Upper lobe of left lung (tissue), 6 donors: ENCODE measurements around the gene METTL2A. TPM values are rescaled to one million over a fixed set of nuclear protein-coding genes. Genes with fewer than 3 reads are reported as not detected.
"Not testable (repeated sequence)": the region's sequence is repeated elsewhere in the genome, so short reads cannot be mapped to it uniquely, and the experiment has no call there.

Source experiments
- ATAC-seq, 2 donors: fragments of 200-7000 bp; cut with Tn5 transposase; one replicate each; pipeline ENCODE4 v1.9.1; 2022; ENCODE audit warnings: mild to moderate bottlenecking in 2 of 2, moderate library complexity in 2 of 2; ENCODE audit not compliant: low FRiP score in 2 of 2
- DNase-seq, 2 donors: peaks; one replicate each; pipeline ENCODE4 v3.0.0-alpha.2; 2019 to 2020
- H3K27ac ChIP-seq, 4 donors: fragments of 200-600 bp; sonication (generic); one replicate each; pipeline ENCODE4 v1.5.1; 2016 to 2019
- H3K27me3 ChIP-seq, 4 donors: fragments of 200-600 bp; sonication (generic); one replicate each; pipeline ENCODE4 v1.5.1; 2017 to 2019
- H3K36me3 ChIP-seq, 4 donors: fragments of 200-600 bp; sonication (generic); one replicate each; pipeline ENCODE4 v1.5.1; 2016 to 2019
- H3K4me1 ChIP-seq, 4 donors: fragments of 200-600 bp; sonication (generic); one replicate each; pipeline ENCODE4 v1.5.1; 2018 to 2019
- H3K4me3 ChIP-seq, 4 donors: fragments of 200-600 bp; sonication (generic); one replicate each; pipeline ENCODE4 v1.5.1; 2017 to 2019; ENCODE audit warnings: mild to moderate bottlenecking in 2 of 4, moderate library complexity in 1 of 4
- H3K9me3 ChIP-seq, 4 donors: fragments of 200-600 bp; sonication (generic); one replicate each; pipeline ENCODE4 v1.5.1; 2018 to 2019
- WGBS, 2 donors: methylation state at CpG; one replicate each; pipeline ENCODE4 v1.1.5; 2017 to 2018; 5-methylcytosine and 5-hydroxymethylcytosine counted together
- small RNA-seq, 4 donors: library from RNA; depleted of rRNA; stranded (forward); fragments of <200 nt; gene quantifications; one replicate each; pipeline ENCODE3, GENCODE V24; 2016
- total RNA-seq, 6 donors: library from RNA; depleted of rRNA in 4 of 6; stranded (reverse); fragments of >200 nt in 4 of 6; gene quantifications; one replicate each; pipeline versions ENCODE4 v1.1.0 to v1.2.1, GENCODE V29; 2016 to 2021
- donor health status: DM: no; HTN: no; CAD: no; lungs with moderate emphysema.
- donor health status: DM: no; HTN: yes; CAD: no; lungs with severe emphysema.

Gene METTL2A
- total RNA-seq, 6 donors from 2014 or later = 7.3 to 20.2 (median 15.4) TPM

DNA sequence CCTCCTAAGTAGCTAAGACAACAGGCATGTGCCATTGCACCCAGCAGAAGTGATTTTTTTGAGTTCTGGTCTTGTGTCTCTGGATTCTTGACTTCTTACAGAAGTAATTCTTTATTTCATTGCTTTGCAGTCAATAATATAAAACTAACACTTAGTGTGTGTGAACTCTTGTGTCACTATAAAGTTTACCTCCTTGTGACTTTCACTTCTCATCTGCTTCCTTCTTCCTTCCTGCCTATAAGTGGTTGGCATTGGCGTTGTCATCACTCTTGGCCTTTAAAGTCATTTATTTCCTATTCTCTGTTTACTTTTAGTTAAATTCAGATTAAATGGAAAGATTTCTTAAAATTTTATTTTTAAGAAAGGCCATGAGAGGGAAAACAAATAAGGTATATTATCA lies 67.3 kb downstream of the METTL2A start:
- peaks cover 0 to 24% (median 9%) of the 10 kb centered on the region in 4 donors for H3K4me1 ChIP-seq
- not testable (repeated sequence) for H3K36me3 ChIP-seq, H3K27ac ChIP-seq, H3K9me3 ChIP-seq, ATAC-seq, H3K4me3 ChIP-seq, H3K27me3 ChIP-seq, DNase-seq
- 23 to 27% methylated on average over 1 of the region's 1 CpG for WGBS, 2 donors

GRCh38 chr17:62493049-62493655 lies 69.5 kb downstream of the METTL2A start:
- H3K9me3 ChIP-seq, H3K36me3 ChIP-seq, H3K27ac ChIP-seq, H3K4me3 ChIP-seq, H3K27me3 ChIP-seq, ATAC-seq, DNase-seq: not testable (repeated sequence)
- H3K4me1 ChIP-seq = peaks cover 0 to 16% (median 5%) of the 10 kb centered on the region in 4 donors
- WGBS, 2 donors = 77 to 85% methylated on average over 5 of the region's 5 CpGs

DNA sequence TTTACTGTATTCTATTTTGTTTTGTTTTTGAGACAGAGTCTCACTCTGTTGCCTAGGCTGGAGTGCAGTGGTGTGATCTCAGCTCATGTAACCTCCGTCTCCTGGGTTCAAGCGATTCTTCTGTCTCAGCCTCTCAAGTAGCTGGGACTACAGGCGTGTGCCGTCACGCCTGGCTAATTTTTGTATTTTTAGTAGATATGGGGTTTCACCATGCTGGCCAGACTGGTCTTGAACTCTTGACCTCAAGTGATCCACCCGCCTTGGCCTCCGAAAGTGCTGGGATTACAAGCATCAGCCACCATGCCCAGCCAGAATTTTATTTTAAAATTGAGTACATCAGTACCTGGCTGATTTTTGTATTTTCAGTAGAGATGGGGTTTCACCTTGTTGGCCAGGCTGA lies 70.4 kb downstream of the METTL2A start:
- not testable (repeated sequence) for H3K27me3 ChIP-seq, DNase-seq, H3K27ac ChIP-seq, H3K4me3 ChIP-seq, H3K36me3 ChIP-seq, H3K9me3 ChIP-seq, ATAC-seq
- H3K4me1 ChIP-seq = peaks cover 0 to 13% (median 2%) of the 10 kb centered on the region in 4 donors
- WGBS, 2 donors = 95 to 97% methylated on average over 7 of the region's 7 CpGs

- 96 to 97% methylated on average over 4 of the region's 4 CpGs for WGBS, 2 donors
- not testable (repeated sequence) for H3K9me3 ChIP-seq, H3K27ac ChIP-seq, ATAC-seq, H3K27me3 ChIP-seq, H3K36me3 ChIP-seq, DNase-seq, H3K4me1 ChIP-seq, H3K4me3 ChIP-seq
These were observed 72.6 kb downstream of the METTL2A start for GRCh38 chr17:62496344-62496743.

- WGBS, 2 donors = 96 to 98% methylated on average over 8 of the region's 8 CpGs
These were observed 75.1 kb downstream of the METTL2A start for GRCh38 chr17:62498796-62499195.

More at GRCh38 chr17:62498796-62499195, 75.1 kb downstream of the METTL2A start:
- not testable (repeated sequence) for H3K4me3 ChIP-seq, ATAC-seq, H3K27me3 ChIP-seq, H3K36me3 ChIP-seq, DNase-seq, H3K4me1 ChIP-seq, H3K27ac ChIP-seq, H3K9me3 ChIP-seq

Small RNAs within 50 kb of the gene (small RNA-seq; reads per million reads assigned to genes)
- gene RNU7-52P = 0 reads per million in 4 donors

Other genes starting within 250 kb of the METTL2A start
- not detected for gene EFCAB3, start 43.3 kb upstream of the METTL2A start, total RNA-seq
- 10 to 100 TPM; 36.6 to 57.6 (median 44.9) TPM for gene TLK2, start 54.9 kb downstream of the METTL2A start, total RNA-seq
- gene MRC2, start 203.8 kb downstream of the METTL2A start, total RNA-seq = 100 to 1,000 TPM in 4 of 6 donors, 10 to 100 TPM in 2; 32.1 to 185 (median 116) TPM